SU-DHL-6 (cell line): ENCODE results near the gene NAV3.

Experiments
- H2AFZ ChIP-seq: fragments of 200-600 bp; sonication (generic); 2 replicates; pipeline ENCODE4 v1.6.1; 2014; ENCODE audit warnings: low read depth, mild to moderate bottlenecking, moderate library complexity, mixed read lengths, antibody characterized with exemption, low read length; ENCODE audit not compliant: severe bottlenecking
- H3F3A ChIP-seq: fragments of 200-600 bp; shearing (Covaris generic); 2 replicates; pipeline ENCODE4 v1.6.0; 2016; ENCODE audit warnings: antibody characterized with exemption, mild to moderate bottlenecking; ENCODE audit not compliant: insufficient read depth
- H3K27ac ChIP-seq: fragments of 200-600 bp; sonication (generic); 2 replicates; pipeline ENCODE4 v1.5.1; 2016; ENCODE audit warnings: low read depth, mild to moderate bottlenecking, low read length, moderate library complexity, mixed read lengths
- H3K27me3 ChIP-seq: fragments of 200-600 bp; sonication (generic), shearing (Covaris generic); 2 replicates; pipeline ENCODE4 v1.6.0; 2014; ENCODE audit warnings: mild to moderate bottlenecking, low read length
- H3K36me3 ChIP-seq: fragments of 200-600 bp; sonication (generic); 2 replicates; pipeline ENCODE4 v1.6.1; 2014; ENCODE audit warnings: mild to moderate bottlenecking, low read length, mixed read lengths
- H3K4me2 ChIP-seq: fragments of 300-600, 200-600 bp; shearing (Covaris generic), sonication (generic); 2 replicates; pipeline ENCODE4 v1.6.0; 2014; ENCODE audit warnings: low read length, low read depth, mild to moderate bottlenecking; ENCODE audit not compliant: poor library complexity, severe bottlenecking
- H3K4me3 ChIP-seq: fragments of 200-600 bp; sonication (generic); 2 replicates; pipeline ENCODE4 v1.5.1; 2014; ENCODE audit warnings: antibody characterized with exemption, low read length, mild to moderate bottlenecking, mixed read lengths; ENCODE audit not compliant: insufficient read depth, poor library complexity, severe bottlenecking
- H3K79me2 ChIP-seq: fragments of 200-600 bp; sonication (generic); 2 replicates; pipeline ENCODE4 v1.6.1; 2014; ENCODE audit warnings: mild to moderate bottlenecking, low read length, moderate library complexity; ENCODE audit not compliant: insufficient read depth
- H3K9ac ChIP-seq: fragments of 200-600 bp; sonication (generic); 2 replicates; pipeline ENCODE4 v1.7.0; 2014; ENCODE audit warnings: mild to moderate bottlenecking, low read length
- H3K9me2 ChIP-seq: fragments of 200-600 bp; sonication (generic); replicated peaks from 2 replicates; pipeline ENCODE4 v1.6.1; 2014; ENCODE audit warnings: low read length; ENCODE audit not compliant: insufficient read depth
- H3K9me3 ChIP-seq: fragments of 200-600 bp; sonication (generic); 2 replicates; pipeline ENCODE4 v1.6.1; 2014; ENCODE audit warnings: low read length, mixed read lengths; ENCODE audit not compliant: insufficient read depth
- H4K20me1 ChIP-seq: fragments of 200-600 bp; sonication (generic); 2 replicates; pipeline ENCODE4 v1.6.1; 2014; ENCODE audit warnings: low read depth, mild to moderate bottlenecking, antibody characterized with exemption, low read length, moderate library complexity, mixed read lengths
- EZH2phosphoT487 ChIP-seq: fragments of 200-600 bp; sonication (generic), shearing (Covaris generic); conservative IDR thresholded peaks from 2 replicates; pipeline ENCODE4 v1.6.1; 2018; ENCODE audit warnings: mild to moderate bottlenecking, antibody characterized with exemption, low read length, moderate library complexity, mixed read lengths
- TF ChIP-seq, protein P1 (sequence below): fragments of 200-600 bp; sonication (generic); IDR thresholded peaks from one replicate; pipeline ENCODE4 v1.5.1; 2017; ENCODE audit warnings: antibody characterized with exemption, mild to moderate bottlenecking, low read length, moderate library complexity; ENCODE audit not compliant: insufficient read depth, poor library complexity, severe bottlenecking

Gene NAV3

DNA sequence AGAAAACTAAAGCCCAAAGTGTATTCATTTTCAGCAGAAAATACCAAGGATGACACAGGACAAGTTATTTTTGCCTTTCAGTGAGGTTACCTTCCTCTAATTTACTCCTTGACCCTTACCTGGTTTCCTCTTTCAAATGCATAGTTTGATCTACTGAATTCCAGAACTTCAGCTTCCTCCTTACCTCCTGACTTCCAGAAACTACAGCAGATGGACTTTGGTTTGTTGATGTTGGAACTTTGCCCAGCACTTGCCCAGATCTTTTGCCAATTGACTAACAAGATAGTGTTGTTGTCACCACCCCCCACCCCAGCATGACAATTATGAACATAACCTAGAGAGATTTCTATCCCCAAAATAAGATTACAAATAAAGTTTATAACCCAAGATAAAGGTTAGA, 63.2 kb downstream of the NAV3 start:
- Histone ChIP-seq H3K36me3 (no peaks in the 10 kb centered on the region; the same call in 1 of the 2 replicates), H3F3A (no peaks in the 10 kb centered on the region), H2AFZ (no peak overlapping the region), H3K4me2 (no peak overlapping the region), H3K27me3 (no peaks in the 10 kb centered on the region), H4K20me1 (no peaks in the 10 kb centered on the region), H3K27ac (no peak overlapping the region), H3K9me2 (no peaks in the 10 kb centered on the region), H3K4me3 (no peak overlapping the region), H3K79me2 (no peaks in the 10 kb centered on the region), H3K9me3 (no peaks in the 10 kb centered on the region), H3K9ac (no peak overlapping the region)
- TF ChIP-seq EZH2phosphoT487: no peak
- TF ChIP-seq, protein P1, sequence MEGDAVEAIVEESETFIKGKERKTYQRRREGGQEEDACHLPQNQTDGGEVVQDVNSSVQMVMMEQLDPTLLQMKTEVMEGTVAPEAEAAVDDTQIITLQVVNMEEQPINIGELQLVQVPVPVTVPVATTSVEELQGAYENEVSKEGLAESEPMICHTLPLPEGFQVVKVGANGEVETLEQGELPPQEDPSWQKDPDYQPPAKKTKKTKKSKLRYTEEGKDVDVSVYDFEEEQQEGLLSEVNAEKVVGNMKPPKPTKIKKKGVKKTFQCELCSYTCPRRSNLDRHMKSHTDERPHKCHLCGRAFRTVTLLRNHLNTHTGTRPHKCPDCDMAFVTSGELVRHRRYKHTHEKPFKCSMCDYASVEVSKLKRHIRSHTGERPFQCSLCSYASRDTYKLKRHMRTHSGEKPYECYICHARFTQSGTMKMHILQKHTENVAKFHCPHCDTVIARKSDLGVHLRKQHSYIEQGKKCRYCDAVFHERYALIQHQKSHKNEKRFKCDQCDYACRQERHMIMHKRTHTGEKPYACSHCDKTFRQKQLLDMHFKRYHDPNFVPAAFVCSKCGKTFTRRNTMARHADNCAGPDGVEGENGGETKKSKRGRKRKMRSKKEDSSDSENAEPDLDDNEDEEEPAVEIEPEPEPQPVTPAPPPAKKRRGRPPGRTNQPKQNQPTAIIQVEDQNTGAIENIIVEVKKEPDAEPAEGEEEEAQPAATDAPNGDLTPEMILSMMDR: no peak

DNA sequence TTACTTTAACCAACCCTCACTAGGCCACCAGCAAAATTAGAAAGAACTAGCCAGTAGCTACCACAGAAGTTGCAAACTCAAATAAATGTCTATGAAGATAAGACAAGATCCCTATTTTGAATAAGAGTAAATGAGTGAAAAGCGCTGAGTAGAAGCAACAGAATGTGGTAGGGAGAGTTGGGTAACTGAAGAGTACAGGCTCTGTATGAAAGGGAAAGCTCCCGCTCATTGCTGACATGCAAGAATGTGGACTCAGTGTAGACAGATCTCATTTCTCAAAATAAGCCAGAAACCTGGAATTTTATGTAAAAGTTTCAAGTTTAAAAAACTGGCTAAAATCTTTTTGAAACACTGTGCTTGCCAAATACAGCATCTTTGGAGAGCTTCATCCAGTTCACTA, 63.9 kb downstream of the NAV3 start:
- Histone ChIP-seq H3K4me3 (no peak overlapping the region), H3K79me2 (no peaks in the 10 kb centered on the region), H3K9me3 (no peaks in the 10 kb centered on the region), H3K36me3 (no peaks in the 10 kb centered on the region; the same call in 1 of the 2 replicates), H3K4me2 (no peak overlapping the region), H3K27ac (no peak overlapping the region), H3K9ac (no peak overlapping the region), H3F3A (no peaks in the 10 kb centered on the region), H3K27me3 (no peaks in the 10 kb centered on the region), H4K20me1 (no peaks in the 10 kb centered on the region), H3K9me2 (no peaks in the 10 kb centered on the region), H2AFZ (no peak overlapping the region)
- TF ChIP-seq EZH2phosphoT487: no peak
- TF ChIP-seq, protein P1: no peak

DNA sequence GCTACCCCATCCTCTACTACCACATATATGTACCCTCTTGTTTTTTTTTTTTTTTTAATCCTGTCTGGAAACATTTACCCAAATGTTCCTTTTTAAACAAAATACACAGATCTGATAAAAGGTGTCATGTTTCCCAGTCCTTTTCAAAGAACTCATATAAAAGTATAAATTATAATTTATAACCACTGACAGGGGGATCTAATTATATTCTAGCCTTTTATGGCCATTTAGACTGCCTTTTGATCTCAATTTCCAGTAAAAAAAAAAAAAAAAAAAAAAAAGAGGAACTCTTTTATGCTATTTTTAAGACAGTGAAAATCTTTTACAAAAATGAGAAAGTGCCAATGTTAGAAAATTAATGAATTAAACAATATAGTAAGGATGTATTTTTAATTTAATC, 65.0 kb downstream of the NAV3 start:
- Histone ChIP-seq H3K79me2 (no peaks in the 10 kb centered on the region), H3K36me3 (no peaks in the 10 kb centered on the region; the same call in 1 of the 2 replicates), H3K9ac (no peak overlapping the region), H3K9me3 (no peaks in the 10 kb centered on the region), H3K4me3 (no peak overlapping the region), H3K27me3 (no peaks in the 10 kb centered on the region), H3F3A (no peaks in the 10 kb centered on the region), H2AFZ (no peak overlapping the region), H3K27ac (no peak overlapping the region), H4K20me1 (no peaks in the 10 kb centered on the region), H3K9me2 (no peaks in the 10 kb centered on the region), H3K4me2 (no peak overlapping the region)
- TF ChIP-seq, protein P1: no peak
- no peak for TF ChIP-seq EZH2phosphoT487

DNA sequence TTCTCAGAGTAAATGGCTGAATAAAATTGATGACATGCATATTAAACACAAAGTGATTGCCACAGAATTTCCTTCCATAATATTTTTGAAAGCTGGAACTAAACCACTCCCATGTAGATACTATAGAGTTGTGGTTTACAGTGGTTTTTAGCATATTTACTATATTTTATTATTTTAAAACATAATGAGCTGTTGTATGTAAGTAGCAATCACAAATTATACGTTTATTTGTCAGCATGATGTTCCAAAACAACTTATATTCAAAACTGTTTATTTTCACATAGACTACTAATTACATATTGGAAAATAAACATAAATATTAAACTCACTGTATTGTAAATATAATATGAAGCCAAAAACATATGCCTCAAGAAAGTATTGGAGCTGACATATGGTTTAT, 77.2 kb downstream of the NAV3 start:
- Histone ChIP-seq H3K36me3 (no peaks in the 10 kb centered on the region), H3K4me3 (no peak overlapping the region), H2AFZ (no peak overlapping the region), H4K20me1 (no peaks in the 10 kb centered on the region), H3K79me2 (no peaks in the 10 kb centered on the region), H3K9me2 (no peaks in the 10 kb centered on the region), H3K27ac (no peak overlapping the region), H3F3A (no peaks in the 10 kb centered on the region), H3K4me2 (no peak overlapping the region), H3K9me3 (no peaks in the 10 kb centered on the region), H3K27me3 (no peaks in the 10 kb centered on the region), H3K9ac (no peak overlapping the region)
- TF ChIP-seq EZH2phosphoT487: no peak
- TF ChIP-seq, protein P1: no peak
